Common myeloid progenitor, CD34-positive (primary cell): ENCODE results near the gene KBTBD8.
A peak's percentile ranks its signal among the peaks of the same experiment; 100 is the strongest.

Experiments used
- CTCF ChIA-PET: fragments of 350-600 bp; sonication (Branson Sonifier 250); formaldehyde crosslinking; loops from one replicate; lab custom pipeline; 2021; ENCODE audit warnings: antibody characterized with exemption; lab: Charles Lee
- POLR2A ChIA-PET: fragments of 350-600 bp; sonication (Branson Sonifier 250); formaldehyde crosslinking; loops from one replicate; lab custom pipeline; 2021; ENCODE audit warnings: antibody characterized with exemption; lab: Charles Lee
- DNase-seq, 3 donors: peaks; one replicate each; pipeline versions ENCODE4 v3.0.0 to v3.0.0-alpha.2; 2013
- H3K27ac ChIP-seq, 2 experiments: 1 replicate in 1 of 2; 2 replicates in 1 of 2; pipeline ENCODE4 v1.7.0; 2013; ENCODE audit warnings: inconsistent platforms in 2 of 2, low read length in 2 of 2, mild to moderate bottlenecking in 2 of 2, low read depth in 1 of 2, moderate library complexity in 1 of 2; ENCODE audit not compliant: severe bottlenecking in 2 of 2, insufficient read depth in 1 of 2, poor library complexity in 1 of 2
- H3K27me3 ChIP-seq, 5 experiments: replicated peaks in 2 of 5; 1 replicate in 3 of 5; 2 replicates in 2 of 5; pipeline versions ENCODE4 v1.6.1 to v1.7.0; 2013; ENCODE audit warnings: low read length in 4 of 5, mild to moderate bottlenecking in 2 of 5, moderate library complexity in 2 of 5, inconsistent platforms in 1 of 5; ENCODE audit not compliant: insufficient read depth in 5 of 5, control insufficient read depth in 4 of 5
- H3K36me3 ChIP-seq, 4 experiments: 1 replicate in 2 of 4; 2 replicates in 2 of 4; pipeline versions ENCODE4 v1.6.1 to v1.7.0; 2013; ENCODE audit warnings: low read length in 3 of 4, control low read depth in 1 of 4, mild to moderate bottlenecking in 1 of 4; ENCODE audit not compliant: control insufficient read depth in 4 of 4, insufficient read depth in 4 of 4
- H3K4me1 ChIP-seq, 4 experiments: 1 replicate in 3 of 4; 2 replicates in 1 of 4; pipeline versions ENCODE4 v1.6.1 to v1.7.1; 2013; ENCODE audit warnings: low read length in 3 of 4, mild to moderate bottlenecking in 3 of 4, control low read depth in 1 of 4, inconsistent platforms in 1 of 4, moderate library complexity in 1 of 4; ENCODE audit not compliant: control insufficient read depth in 4 of 4, insufficient read depth in 4 of 4; ENCODE audit errors: control extremely low read depth in 1 of 4
- H3K4me3 ChIP-seq, 7 experiments: 1 replicate in 4 of 7; 2 replicates in 3 of 7; pipeline versions ENCODE4 v1.5.1 to v1.7.0; 2013; ENCODE audit warnings: mild to moderate bottlenecking in 7 of 7, low read length in 6 of 7, moderate library complexity in 6 of 7, inconsistent platforms in 2 of 7, low read depth in 2 of 7, control low read depth in 1 of 7; ENCODE audit not compliant: insufficient read depth in 4 of 7, control insufficient read depth in 1 of 7; ENCODE audit errors: extremely low read depth in 1 of 7
- H3K9me3 ChIP-seq, 5 experiments: 1 replicate in 4 of 5; 2 replicates in 1 of 5; pipeline versions ENCODE4 v1.6.1 to v1.7.1; 2013; ENCODE audit warnings: low read length in 4 of 5, mild to moderate bottlenecking in 2 of 5, inconsistent platforms in 1 of 5, low read depth in 1 of 5, moderate library complexity in 1 of 5; ENCODE audit not compliant: control insufficient read depth in 4 of 5, insufficient read depth in 2 of 5; ENCODE audit errors: control extremely low read depth in 1 of 5
- WGBS: methylation state at CpG from one replicate; pipeline ENCODE4 v1.1.5; 2013; ENCODE audit not compliant: insufficient coverage; 5-methylcytosine and 5-hydroxymethylcytosine counted together

The KBTBD8 gene

GRCh38 chr3:66985336-66985920 is 12.7 kb upstream of the KBTBD8 start:
- Histone ChIP-seq H3K9me3 (no peaks in the 10 kb centered on the region), H3K36me3 (no peaks in the 10 kb centered on the region), H3K27ac (no peak overlapping the region), H3K4me1 (no peaks in the 10 kb centered on the region), H3K4me3 (no peak overlapping the region), H3K27me3 (peaks cover 0 to 2% (median 0%) of the 10 kb centered on the region in 5 experiments)
- DNase-seq, result no peak
- WGBS, result 100% methylated on average over 2 of the region's 7 CpGs
- ChIA-PET POLR2A (no interaction called here), CTCF (interaction anchor here (1.5 kb wide), 1 partner anchor 13 kb away, joined by 4 read pairs; no protein-coding TSS in a partner anchor)

DNA sequence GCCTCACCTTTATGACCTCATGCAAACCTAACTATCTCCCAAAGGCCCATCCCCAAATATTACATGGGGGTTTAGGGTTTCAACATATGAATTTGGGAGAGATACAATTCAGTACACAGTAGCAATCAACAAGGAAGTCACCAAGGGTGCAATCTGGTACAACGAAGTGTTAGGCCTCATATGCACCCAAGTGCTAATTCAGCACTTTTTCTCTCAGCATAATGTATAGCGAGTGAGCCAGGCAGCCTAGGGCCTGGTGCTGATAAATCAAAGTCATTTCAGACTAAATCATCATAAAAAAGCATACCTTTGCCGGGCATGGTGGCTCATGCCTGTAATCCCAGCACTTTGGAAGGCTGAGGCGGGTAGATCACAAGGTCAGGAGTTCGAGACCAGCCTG is 11.7 kb upstream of the KBTBD8 start:
- no peak overlapping the region for H3K27ac ChIP-seq
- H3K4me1 ChIP-seq, result no peaks in the 10 kb centered on the region
- H3K27me3 ChIP-seq, result peaks cover 0 to 2% (median 0%) of the 10 kb centered on the region in 5 experiments
- CTCF ChIA-PET, result no interaction called here
- DNase-seq, result no peak
- no peaks in the 10 kb centered on the region for H3K36me3 ChIP-seq
- H3K9me3 ChIP-seq, result no peaks in the 10 kb centered on the region
- WGBS, result 92% methylated on average over 2 of the region's 5 CpGs
- POLR2A ChIA-PET, result no interaction called here
- no peak overlapping the region for H3K4me3 ChIP-seq

GRCh38 chr3:66989241-66989640 is 8.9 kb upstream of the KBTBD8 start:
- H3K27ac ChIP-seq, result no peak overlapping the region
- H3K4me3 ChIP-seq, result no peak overlapping the region
- ChIA-PET POLR2A (no interaction called here), CTCF (interaction anchor here (2.1 to 5.0 kb wide), 2 partner anchors 16 to 20 kb away, joined by 6 to 43 read pairs; no protein-coding TSS in a partner anchor)
- H3K9me3 ChIP-seq, result no peaks in the 10 kb centered on the region
- no peaks in the 10 kb centered on the region for H3K27me3 ChIP-seq
- DNase-seq, result no peak
- 94% methylated on average over 3 of the region's 6 CpGs for WGBS
- H3K4me1 ChIP-seq, result no peaks in the 10 kb centered on the region
- H3K36me3 ChIP-seq, result no peaks in the 10 kb centered on the region

DNA sequence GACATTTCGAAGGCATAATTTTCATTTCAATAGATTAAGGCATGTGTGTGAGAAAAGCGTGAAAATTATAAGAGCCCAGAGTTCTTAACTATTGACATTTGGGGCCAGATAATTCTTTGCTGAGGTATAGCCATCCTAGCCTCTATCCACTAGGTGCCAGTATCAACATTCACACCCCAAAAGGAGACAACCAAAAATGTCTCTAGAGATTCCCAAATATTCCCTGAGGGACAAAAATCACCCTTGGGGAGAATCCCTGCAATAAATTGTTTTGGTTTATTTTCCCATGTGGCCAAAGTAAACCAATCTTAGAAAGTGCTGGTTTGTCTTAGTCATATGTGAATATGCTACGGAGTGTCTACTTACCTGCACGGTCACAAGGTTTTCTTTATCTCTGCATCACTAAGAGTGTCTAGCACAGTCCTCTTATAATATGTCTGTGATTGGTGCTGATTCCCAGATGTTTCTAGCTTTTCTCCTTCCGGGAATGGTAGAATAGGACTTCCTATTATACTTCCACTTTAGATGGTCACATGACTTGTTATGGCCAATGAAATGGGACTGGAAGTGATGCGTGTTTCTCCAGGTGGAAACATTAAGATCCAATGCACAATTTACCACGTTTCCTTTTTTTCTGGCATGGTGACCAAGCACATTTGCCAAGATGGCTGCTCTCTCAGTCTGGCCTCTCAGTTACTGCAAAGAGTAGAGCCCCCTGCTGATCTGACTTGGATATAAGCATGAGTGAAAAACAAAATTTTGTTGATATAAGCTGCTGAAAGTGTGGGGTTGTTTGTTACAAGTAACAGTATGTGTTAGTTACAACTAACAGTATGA is 8.0 kb upstream of the KBTBD8 start:
- POLR2A ChIA-PET, result no interaction called here
- no peaks in the 10 kb centered on the region for H3K36me3 ChIP-seq
- no peak overlapping the region for H3K27ac ChIP-seq
- no peaks in the 10 kb centered on the region for H3K4me1 ChIP-seq
- DNase-seq, result peak; percentile 32 to 64 (median 56)
- WGBS, result 93% methylated on average over 2 of the region's 7 CpGs
- CTCF ChIA-PET, result interaction anchor here (0.9 to 5.0 kb wide), 4 partner anchors 9 to 52 kb away, joined by 3 to 43 read pairs (median 4); no protein-coding TSS in a partner anchor
- no peak overlapping the region for H3K4me3 ChIP-seq
- no peaks in the 10 kb centered on the region for H3K9me3 ChIP-seq
- no peaks in the 10 kb centered on the region for H3K27me3 ChIP-seq

DNA sequence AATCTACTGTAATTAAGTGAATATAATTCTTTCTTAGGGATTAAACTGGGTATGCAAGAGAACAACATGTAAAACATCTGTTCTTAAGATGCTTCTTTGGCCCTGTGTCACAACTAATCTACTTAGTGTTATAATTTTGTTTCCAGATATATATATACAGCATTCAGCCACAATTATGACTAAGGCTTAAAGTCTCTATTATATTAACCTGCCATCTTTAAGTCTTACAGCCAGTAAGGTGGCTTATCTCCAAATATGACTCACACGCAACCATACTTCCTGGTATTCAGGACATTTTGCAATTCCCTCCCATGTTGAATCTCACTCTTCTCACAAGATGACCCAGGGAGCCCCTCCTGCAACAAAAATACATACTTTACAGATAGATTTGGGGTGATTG is 6.6 kb upstream of the KBTBD8 start:
- Histone ChIP-seq H3K27me3 (no peaks in the 10 kb centered on the region), H3K4me3 (no peak overlapping the region), H3K9me3 (no peaks in the 10 kb centered on the region), H3K4me1 (peaks cover 0 to 1% (median 0%) of the 10 kb centered on the region in 4 experiments), H3K36me3 (no peaks in the 10 kb centered on the region), H3K27ac (no peak overlapping the region)
- DNase-seq, result peak in 2 of 3 donors; percentile 44 to 56
- ChIA-PET CTCF (interaction anchor here (1.4 to 5.0 kb wide), 3 partner anchors 14 to 53 kb away, joined by 3 to 43 read pairs (median 4); no protein-coding TSS in a partner anchor), POLR2A (no interaction called here)
- WGBS, result no CpG with 5 or more reads among the region's 1 CpG

DNA sequence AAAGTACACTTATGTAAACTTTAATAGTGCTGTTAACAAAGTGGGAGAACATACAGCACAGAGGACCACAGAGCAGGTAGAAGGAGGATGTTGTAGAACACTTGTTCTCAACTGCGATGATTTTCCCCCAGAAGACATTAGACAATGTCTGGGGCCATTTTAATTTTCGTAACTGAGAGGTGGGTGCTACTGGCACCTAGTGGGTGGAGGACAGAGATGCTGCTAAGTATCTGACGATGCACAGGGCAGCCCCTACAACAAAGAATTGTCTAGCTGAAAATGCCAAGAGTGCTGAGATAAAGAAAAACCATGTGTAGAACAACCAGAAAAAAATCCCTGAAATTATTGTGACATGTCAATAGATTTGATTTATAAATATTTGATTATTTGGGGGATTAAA is 5.0 kb upstream of the KBTBD8 start:
- no peaks in the 10 kb centered on the region for H3K36me3 ChIP-seq
- ChIA-PET CTCF (no interaction called here), POLR2A (no interaction called here)
- no peaks in the 10 kb centered on the region for H3K9me3 ChIP-seq
- peaks cover 0 to 15% (median 4%) of the 10 kb centered on the region in 4 experiments for H3K4me1 ChIP-seq
- no peak overlapping the region for H3K4me3 ChIP-seq
- H3K27ac ChIP-seq, result no peak overlapping the region
- WGBS, result 100% methylated on average over 1 of the region's 3 CpGs
- no peaks in the 10 kb centered on the region for H3K27me3 ChIP-seq
- DNase-seq, result no peak

GRCh38 chr3:66994588-66994987 is 3.5 kb upstream of the KBTBD8 start:
- CTCF ChIA-PET, result interaction anchor here (0.9 to 1.9 kb wide), 2 partner anchors 14 to 22 kb away, joined by 3 to 10 read pairs; no protein-coding TSS in a partner anchor

More at GRCh38 chr3:66994588-66994987, 3.5 kb upstream of the KBTBD8 start:
- no peak overlapping the region for H3K4me3 ChIP-seq
- no peaks in the 10 kb centered on the region for H3K9me3 ChIP-seq
- no CpG with 5 or more reads among the region's 1 CpG for WGBS
- no peaks in the 10 kb centered on the region for H3K36me3 ChIP-seq
- H3K4me1 ChIP-seq, result peaks cover 9 to 23% (median 14%) of the 10 kb centered on the region in 4 experiments
- POLR2A ChIA-PET, result no interaction called here
- DNase-seq, result no peak
- H3K27me3 ChIP-seq, result no peaks in the 10 kb centered on the region
- H3K27ac ChIP-seq, result no peak overlapping the region
